ENCODE data around the gene ING4. TPM values are rescaled to one million over a fixed set of nuclear protein-coding genes. Genes with fewer than 3 reads are reported as not detected.

ING4 gene
- total RNA-seq, 4 donors from 2014 or later, result 13.4 to 52.9 (median 41.4) TPM

DNA sequence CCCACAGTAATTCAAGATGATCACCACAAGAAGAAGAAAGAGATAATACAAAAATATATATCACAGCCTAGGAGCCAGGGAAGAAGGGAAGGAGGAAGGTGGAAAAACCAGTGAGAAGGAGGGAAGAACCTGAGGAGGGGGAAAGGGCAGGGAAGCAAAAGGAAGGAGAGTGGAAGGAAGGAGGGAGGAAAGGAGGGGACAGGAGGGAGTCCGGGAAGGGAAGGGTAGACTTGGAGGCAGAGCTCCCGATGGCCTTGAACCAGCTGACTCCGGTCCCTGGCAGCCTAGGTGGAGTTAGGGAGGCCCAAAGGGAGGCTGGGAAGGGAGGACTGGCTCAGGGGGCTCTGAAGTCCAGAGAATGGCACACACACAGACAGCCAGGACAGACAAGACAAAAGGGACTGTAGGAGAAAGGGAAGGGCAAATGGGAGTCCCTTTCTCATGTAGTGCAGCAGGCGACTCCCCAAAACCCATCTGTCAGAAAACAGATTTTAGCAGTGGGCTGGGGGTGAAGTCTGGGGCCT lies 31.0 kb upstream of the ING4 start:
- TF ChIP-seq, protein P1, sequence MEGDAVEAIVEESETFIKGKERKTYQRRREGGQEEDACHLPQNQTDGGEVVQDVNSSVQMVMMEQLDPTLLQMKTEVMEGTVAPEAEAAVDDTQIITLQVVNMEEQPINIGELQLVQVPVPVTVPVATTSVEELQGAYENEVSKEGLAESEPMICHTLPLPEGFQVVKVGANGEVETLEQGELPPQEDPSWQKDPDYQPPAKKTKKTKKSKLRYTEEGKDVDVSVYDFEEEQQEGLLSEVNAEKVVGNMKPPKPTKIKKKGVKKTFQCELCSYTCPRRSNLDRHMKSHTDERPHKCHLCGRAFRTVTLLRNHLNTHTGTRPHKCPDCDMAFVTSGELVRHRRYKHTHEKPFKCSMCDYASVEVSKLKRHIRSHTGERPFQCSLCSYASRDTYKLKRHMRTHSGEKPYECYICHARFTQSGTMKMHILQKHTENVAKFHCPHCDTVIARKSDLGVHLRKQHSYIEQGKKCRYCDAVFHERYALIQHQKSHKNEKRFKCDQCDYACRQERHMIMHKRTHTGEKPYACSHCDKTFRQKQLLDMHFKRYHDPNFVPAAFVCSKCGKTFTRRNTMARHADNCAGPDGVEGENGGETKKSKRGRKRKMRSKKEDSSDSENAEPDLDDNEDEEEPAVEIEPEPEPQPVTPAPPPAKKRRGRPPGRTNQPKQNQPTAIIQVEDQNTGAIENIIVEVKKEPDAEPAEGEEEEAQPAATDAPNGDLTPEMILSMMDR (IDR thresholded peaks at IDR 0.05; ENCODE audit: low read depth), result no peak

DNA sequence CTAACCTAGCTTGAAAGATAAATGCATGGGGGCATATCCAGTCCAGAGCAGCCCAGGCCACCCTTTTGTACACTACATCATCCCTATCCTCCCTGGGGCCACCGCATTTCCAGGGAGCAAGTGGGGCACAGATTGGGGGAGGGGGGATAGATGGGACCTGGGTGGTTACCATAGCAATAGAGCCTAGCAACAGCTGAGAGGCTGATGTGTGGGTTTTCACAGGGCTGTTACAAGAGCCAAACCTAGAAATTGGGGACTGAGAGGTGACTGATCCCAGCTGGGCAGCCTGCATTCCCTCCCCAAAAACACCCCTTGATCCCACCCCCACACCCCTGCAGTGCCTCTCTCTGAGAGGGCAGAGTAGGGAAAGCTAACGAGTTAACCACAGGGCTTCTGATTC lies 30.0 kb upstream of the ING4 start:
- TF ChIP-seq, protein P1 (IDR thresholded peaks at IDR 0.05; ENCODE audit: low read depth), result no peak

DNA sequence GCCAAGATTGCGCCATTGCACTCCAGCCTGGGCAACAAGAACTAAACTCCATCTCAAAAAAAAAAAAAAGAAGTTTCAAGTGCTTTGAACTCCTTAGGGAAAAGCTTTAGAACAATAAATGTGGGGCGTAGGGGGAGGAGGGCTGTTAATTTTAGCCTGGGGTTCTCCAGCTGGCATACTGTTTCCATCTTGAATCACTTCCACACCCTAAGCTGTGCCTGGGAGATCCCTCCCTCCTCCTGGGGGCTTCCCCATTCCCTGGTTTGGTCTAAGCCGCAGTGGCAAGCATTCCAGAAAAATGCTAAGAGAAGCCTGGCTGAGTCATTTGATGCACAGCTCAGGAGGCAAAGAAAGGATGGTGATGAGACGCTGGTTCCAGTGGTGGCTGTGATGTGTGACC lies 28.6 kb upstream of the ING4 start:
- TF ChIP-seq, protein P1 (IDR thresholded peaks at IDR 0.05; ENCODE audit: low read depth), result no peak

DNA sequence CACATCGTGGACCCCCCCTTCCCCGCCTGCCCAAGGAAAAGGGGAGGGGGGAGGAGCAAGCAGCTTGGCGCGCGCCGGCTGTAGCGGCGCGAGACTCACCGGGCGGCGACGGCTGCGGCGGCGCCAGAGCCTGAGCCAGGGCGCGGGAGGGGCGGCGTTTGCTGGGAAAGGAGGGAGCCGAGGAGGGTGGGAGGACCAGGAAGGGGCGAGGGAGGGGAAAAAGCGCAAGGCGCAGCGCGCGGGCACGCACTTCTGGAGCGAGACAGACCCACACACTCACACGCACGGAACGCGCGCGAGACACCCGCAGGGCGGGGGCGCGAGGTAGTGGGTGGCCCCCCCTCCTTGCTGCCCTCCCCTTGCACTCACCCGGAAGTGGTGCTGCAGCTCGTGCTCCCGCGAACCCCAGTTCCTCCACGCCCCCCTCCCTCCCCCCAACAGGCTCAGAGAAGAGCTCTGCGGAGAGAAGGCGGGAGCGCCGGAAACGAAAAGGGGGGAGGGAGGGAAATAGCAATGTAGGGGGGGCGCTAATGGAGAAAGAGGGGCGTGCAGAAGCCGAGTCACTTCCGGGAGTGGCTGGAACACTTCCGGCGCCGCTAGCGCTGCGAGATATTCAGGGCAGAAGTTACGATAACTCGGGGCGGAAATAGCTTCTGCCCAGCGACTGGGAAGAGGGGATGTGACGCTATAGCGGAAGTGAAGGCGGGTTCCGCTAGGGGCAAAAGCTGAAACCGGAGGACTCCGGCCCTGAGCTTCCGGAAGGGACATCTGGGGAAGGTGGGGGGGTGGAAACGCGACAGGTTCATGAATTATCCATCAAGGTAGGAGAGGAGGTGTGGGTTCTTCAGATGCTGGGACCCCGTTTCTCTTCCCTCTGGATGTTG lies 26.3 kb upstream of the ING4 start, which contains the start of gene ZNF384:
Gene ZNF384 (minus strand): TSS at position 377 of the 884 bp plus-strand sequence. CDS start 9,855 bp downstream, outside the sequence.
- TF ChIP-seq, protein P1 (IDR thresholded peaks at IDR 0.05; ENCODE audit: low read depth), result no peak

DNA sequence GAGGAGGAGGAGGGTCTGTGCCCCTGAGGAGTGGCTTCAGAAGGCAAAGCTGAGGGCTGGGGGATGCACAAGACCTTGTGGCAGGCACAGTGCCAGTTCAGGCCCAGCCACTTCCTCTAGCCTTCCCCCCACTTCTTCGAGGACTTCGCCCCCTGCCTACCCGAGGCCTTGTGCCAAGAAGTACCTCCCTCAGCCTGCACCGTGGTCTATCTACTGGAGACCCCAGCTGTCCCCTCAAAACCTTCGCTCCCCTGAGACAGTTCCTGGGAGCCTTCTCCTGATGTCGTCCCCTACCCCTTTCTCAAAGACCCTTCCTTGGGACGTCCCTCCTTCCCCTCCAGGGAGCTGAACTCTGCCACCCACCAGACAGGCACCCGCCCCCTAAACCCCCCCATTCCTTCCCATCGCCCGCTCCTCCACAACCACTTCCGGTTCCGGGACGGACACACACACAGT lies 25.7 kb upstream of the ING4 start:
- TF ChIP-seq, protein P1 (IDR thresholded peaks at IDR 0.05; ENCODE audit: low read depth), result no peak

DNA sequence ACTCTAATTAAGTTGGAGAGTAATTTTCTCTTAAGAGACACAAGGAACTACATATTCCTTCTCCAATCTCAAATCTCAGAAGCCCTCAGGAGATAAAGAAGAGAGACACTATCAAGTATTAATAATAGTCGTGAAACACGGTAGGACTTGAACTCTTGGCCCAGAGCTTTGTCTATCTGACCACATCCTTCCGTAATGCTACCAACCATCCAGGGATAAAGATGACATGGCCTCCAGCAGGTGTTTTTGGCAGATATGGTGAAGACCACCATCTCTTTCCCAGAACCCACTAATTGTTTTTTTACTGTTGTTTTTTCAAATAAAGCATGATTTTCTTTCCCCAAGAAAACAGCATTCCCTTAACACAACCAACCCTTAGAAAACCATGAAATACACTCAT lies 22.9 kb upstream of the ING4 start:
- TF ChIP-seq, protein P1 (IDR thresholded peaks at IDR 0.05; ENCODE audit: low read depth), result no peak

DNA sequence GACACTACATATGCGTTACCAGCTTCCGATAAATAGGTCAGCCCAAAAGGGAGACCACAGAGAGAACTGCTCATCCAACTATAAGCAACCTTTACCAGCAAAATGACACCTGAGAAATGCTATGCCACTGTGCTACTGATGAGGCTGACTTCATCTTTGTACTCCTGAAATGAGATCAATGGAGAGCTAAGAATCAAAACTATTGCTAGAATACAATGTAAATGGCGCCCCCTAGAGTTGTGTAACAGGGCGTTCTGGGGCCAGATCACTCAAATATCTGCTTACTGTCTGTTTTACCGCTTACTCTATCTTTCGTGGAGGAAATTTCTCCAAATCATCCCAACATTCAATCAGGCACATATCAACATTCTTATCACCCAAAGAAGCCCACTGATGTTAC lies 21.7 kb upstream of the ING4 start:
- TF ChIP-seq, protein P1 (IDR thresholded peaks at IDR 0.05; ENCODE audit: low read depth), result no peak

All from subcutaneous adipose tissue (tissue), 4 donors.